Glomerular endothelial cell (primary cell): ENCODE data around the gene C1GALT1C1. TPM values are rescaled to one million over a fixed set of nuclear protein-coding genes. Genes with fewer than 3 reads are reported as not detected.
"Not testable (repeated sequence)": the region's sequence is repeated elsewhere in the genome, so short reads cannot be mapped to it uniquely, and the experiment has no call there.

Experiments
- DNase-seq: peaks from one replicate; pipeline ENCODE4 v3.0.0-alpha.2; 2011; ENCODE audit warnings: low read depth, low spot score; ENCODE audit errors: extremely low read depth
- total RNA-seq: library from RNA; depleted of rRNA; stranded (reverse); fragments of >200 nt; gene quantifications from 2 replicates; pipeline ENCODE4 v1.2.3, GENCODE V29; 2015

Gene C1GALT1C1
- 42.0 and 60.4 TPM in 2 replicates for total RNA-seq

- peak; percentile 51 for DNase-seq
Measured at GRCh38 chrX:120629667-120630537, at the start of gene C1GALT1C1. TSS of gene C1GALT1C1 (minus strand) at chrX:120630054. CDS start at chrX:120627166, 2,888 bp downstream.

GRCh38 chrX:120677004-120677652, 47.3 kb upstream of the C1GALT1C1 start:
- no peak for DNase-seq

- DNase-seq, result no peak
Measured at GRCh38 chrX:120672841-120673530, 43.1 kb upstream of the C1GALT1C1 start.

GRCh38 chrX:120672389-120672788, 42.5 kb upstream of the C1GALT1C1 start:
- DNase-seq, result peak; percentile 68

- DNase-seq, result no peak
Measured at GRCh38 chrX:120671963-120672362, 42.1 kb upstream of the C1GALT1C1 start.

GRCh38 chrX:120668357-120668756, 38.5 kb upstream of the C1GALT1C1 start:
- no peak for DNase-seq

GRCh38 chrX:120664535-120664934, 34.7 kb upstream of the C1GALT1C1 start:
- DNase-seq, result not testable (repeated sequence)

- DNase-seq, result no peak
Measured at GRCh38 chrX:120664081-120664480, 34.2 kb upstream of the C1GALT1C1 start.

GRCh38 chrX:120662662-120663061, 32.8 kb upstream of the C1GALT1C1 start:
- DNase-seq, result no peak

GRCh38 chrX:120660637-120661036, 30.8 kb upstream of the C1GALT1C1 start:
- DNase-seq, result no peak

GRCh38 chrX:120653000-120653399, 23.1 kb upstream of the C1GALT1C1 start:
- no peak for DNase-seq

- DNase-seq, result not testable (repeated sequence)
Measured at GRCh38 chrX:120652256-120652655, 22.4 kb upstream of the C1GALT1C1 start.

- no peak for DNase-seq
Measured at GRCh38 chrX:120647127-120647526, 17.3 kb upstream of the C1GALT1C1 start.

- DNase-seq, result no peak
Measured at GRCh38 chrX:120642871-120643270, 13.0 kb upstream of the C1GALT1C1 start.

GRCh38 chrX:120638619-120639018, 8.8 kb upstream of the C1GALT1C1 start:
- DNase-seq, result no peak

- DNase-seq, result no peak
Measured at GRCh38 chrX:120625371-120625770, 4.5 kb downstream of the C1GALT1C1 start.

- DNase-seq, result no peak
Measured at GRCh38 chrX:120617996-120618630, 11.7 kb downstream of the C1GALT1C1 start.

- no peak for DNase-seq
Measured at GRCh38 chrX:120614816-120615215, 15.0 kb downstream of the C1GALT1C1 start.

- DNase-seq, result no peak
Measured at GRCh38 chrX:120612086-120612485, 17.8 kb downstream of the C1GALT1C1 start.

- no peak for DNase-seq
Measured at GRCh38 chrX:120604361-120604782, 25.5 kb downstream of the C1GALT1C1 start.
